Tibial nerve (tissue), 4 donors: ENCODE measurements around the gene PARD3B. TPM values are rescaled to one million over a fixed set of nuclear protein-coding genes. Genes with fewer than 3 reads are reported as not detected.
"Not testable (repeated sequence)": the region's sequence is repeated elsewhere in the genome, so short reads cannot be mapped to it uniquely, and the experiment has no call there.

Source experiments
- DNase-seq, 2 donors: peaks; one replicate each; pipeline ENCODE4 v3.0.0-alpha.2; 2019; ENCODE audit warnings: low spot score in 2 of 2
- H3K27ac ChIP-seq, 4 donors: fragments of 200-600 bp; sonication (generic) in 3 of 4; one replicate each; pipeline ENCODE4 v1.5.1; 2017 to 2019; ENCODE audit warnings: mild to moderate bottlenecking in 1 of 4
- H3K27me3 ChIP-seq, 2 donors: fragments of 200-600 bp; sonication (generic) in 1 of 2; one replicate each; pipeline versions ENCODE4 v1.5.1 to v1.6.0; 2017 to 2019
- H3K36me3 ChIP-seq, 3 donors: fragments of 200-600 bp; sonication (generic); one replicate each; pipeline ENCODE4 v1.5.1; 2018 to 2019
- H3K4me1 ChIP-seq, 4 donors: fragments of 200-600 bp; sonication (generic) in 3 of 4; one replicate each; pipeline ENCODE4 v1.5.1; 2017 to 2019
- H3K4me3 ChIP-seq, 4 donors: fragments of 200-600 bp; sonication (generic) in 3 of 4; one replicate each; pipeline ENCODE4 v1.5.1; 2017 to 2019; ENCODE audit warnings: mild to moderate bottlenecking in 1 of 4, moderate library complexity in 1 of 4
- H3K9me3 ChIP-seq, 4 donors: fragments of 200-600 bp; sonication (generic) in 3 of 4; one replicate each; pipeline ENCODE4 v1.5.1; 2017 to 2019
- CTCF ChIP-seq, 5 experiments: fragments of 200-600 bp in 3 of 5; fragments of 450-650 bp in 2 of 5; sonication (generic) in 3 of 5; IDR thresholded peaks; one replicate each; pipeline ENCODE4 v1.5.1; 2016 to 2019; ENCODE audit warnings: antibody characterized with exemption in 5 of 5, mild to moderate bottlenecking in 3 of 5, moderate library complexity in 2 of 5
- EP300 ChIP-seq, 2 donors: sonication (generic); formaldehyde crosslinking; IDR thresholded peaks; one replicate each; pipeline ENCODE4 v1.6.1; 2017; ENCODE audit warnings: antibody characterized with exemption in 2 of 2, mild to moderate bottlenecking in 1 of 2
- POLR2A ChIP-seq, 2 donors: fragments of 450-650 bp; IDR thresholded peaks; one replicate each; pipeline ENCODE4 v1.6.1; 2017; ENCODE audit warnings: antibody characterized with exemption in 2 of 2, mild to moderate bottlenecking in 2 of 2, moderate library complexity in 2 of 2
- WGBS, 2 donors: methylation state at CpG; one replicate each; pipeline ENCODE4 v1.1.5; 2018; 5-methylcytosine and 5-hydroxymethylcytosine counted together
- total RNA-seq, 4 donors: library from RNA; depleted of rRNA; stranded (reverse); fragments of >200 nt; gene quantifications; one replicate each; pipeline ENCODE4 v1.1.0, GENCODE V29; 2016

The PARD3B gene
- total RNA-seq, 4 donors from 2014 or later = 47.4 to 101 (median 64.8) TPM

- Histone ChIP-seq H3K27ac (no peak overlapping the region), H3K36me3 (no peaks in the 10 kb centered on the region), H3K4me1 (peaks cover 0 to 15% (median 0%) of the 10 kb centered on the region in 4 donors), H3K9me3 (no peaks in the 10 kb centered on the region), H3K4me3 (no peak overlapping the region), H3K27me3 (no peaks in the 10 kb centered on the region)
- TF ChIP-seq POLR2A (IDR thresholded peaks at IDR 0.05) = no peak
- no peak for TF ChIP-seq CTCF (IDR thresholded peaks at IDR 0.05)
- no peak for TF ChIP-seq EP300 (IDR thresholded peaks at IDR 0.05)
- WGBS, 2 donors = 31 to 50% methylated on average over 2 of the region's 2 CpGs
- no peak for DNase-seq
Measured at GRCh38 chr2:205484215-205484614, 938.9 kb downstream of the PARD3B start.

GRCh38 chr2:205484764-205485163, 939.5 kb downstream of the PARD3B start:
- H3K27ac ChIP-seq = no peak overlapping the region
- no peak overlapping the region for H3K4me3 ChIP-seq
- DNase-seq = no peak
- no peaks in the 10 kb centered on the region for H3K36me3 ChIP-seq
- H3K27me3 ChIP-seq = no peaks in the 10 kb centered on the region
- 58 to 65% methylated on average over 4 of the region's 4 CpGs for WGBS, 2 donors
- no peak for TF ChIP-seq CTCF (IDR thresholded peaks at IDR 0.05)
- no peak for TF ChIP-seq POLR2A (IDR thresholded peaks at IDR 0.05)
- no peak for TF ChIP-seq EP300 (IDR thresholded peaks at IDR 0.05)
- peaks cover 0 to 15% (median 0%) of the 10 kb centered on the region in 4 donors for H3K4me1 ChIP-seq
- H3K9me3 ChIP-seq = no peaks in the 10 kb centered on the region

GRCh38 chr2:205493528-205493927, 948.3 kb downstream of the PARD3B start:
- not testable (repeated sequence) for H3K4me3 ChIP-seq

GRCh38 chr2:205494537-205495235, 949.4 kb downstream of the PARD3B start:
- Histone ChIP-seq H3K4me1 (no peaks in the 10 kb centered on the region), H3K9me3 (peaks cover 0 to 5% (median 0%) of the 10 kb centered on the region in 4 donors), H3K27ac (no peak overlapping the region), H3K27me3 (no peaks in the 10 kb centered on the region), H3K36me3 (peaks cover 0 to 2% (median 0%) of the 10 kb centered on the region in 3 donors), H3K4me3 (no peak overlapping the region)
- TF ChIP-seq EP300 (IDR thresholded peaks at IDR 0.05) (no peak), POLR2A (IDR thresholded peaks at IDR 0.05) (no peak)
- no peak for DNase-seq
- WGBS, 2 donors = 84 to 88% methylated on average over 7 of the region's 7 CpGs

More at GRCh38 chr2:205493528-205493927, 948.3 kb downstream of the PARD3B start:
- H3K4me1 ChIP-seq, H3K9me3 ChIP-seq, H3K27ac ChIP-seq, H3K36me3 ChIP-seq, H3K27me3 ChIP-seq, DNase-seq: not testable (repeated sequence)
- WGBS, 2 donors = 94 to 99% methylated on average over 2 of the region's 2 CpGs

GRCh38 chr2:205495819-205496218, 950.5 kb downstream of the PARD3B start:
- H3K4me1 ChIP-seq = no peaks in the 10 kb centered on the region
- no peak for DNase-seq
- peaks cover 0 to 13% (median 0%) of the 10 kb centered on the region in 3 donors for H3K36me3 ChIP-seq
- no peak overlapping the region for H3K4me3 ChIP-seq
- H3K27me3 ChIP-seq = no peaks in the 10 kb centered on the region
- H3K27ac ChIP-seq = no peak overlapping the region
- WGBS, 2 donors = 51 to 65% methylated on average over 1 of the region's 1 CpG
- no peak for TF ChIP-seq POLR2A (IDR thresholded peaks at IDR 0.05)
- no peak for TF ChIP-seq EP300 (IDR thresholded peaks at IDR 0.05)
- TF ChIP-seq CTCF (IDR thresholded peaks at IDR 0.05) = no peak
- H3K9me3 ChIP-seq = peaks cover 0 to 5% (median 0%) of the 10 kb centered on the region in 4 donors

GRCh38 chr2:205496370-205496769, 951.1 kb downstream of the PARD3B start:
- Histone ChIP-seq H3K4me3 (no peak overlapping the region), H3K4me1 (no peaks in the 10 kb centered on the region), H3K27ac (no peak overlapping the region), H3K36me3 (peaks cover 0 to 19% (median 0%) of the 10 kb centered on the region in 3 donors), H3K9me3 (peaks cover 0 to 3% (median 0%) of the 10 kb centered on the region in 4 donors), H3K27me3 (no peaks in the 10 kb centered on the region)
- WGBS, 2 donors = 84 to 88% methylated on average over 1 of the region's 1 CpG
- no peak for DNase-seq
- TF ChIP-seq POLR2A (IDR thresholded peaks at IDR 0.05) (no peak), CTCF (IDR thresholded peaks at IDR 0.05) (no peak), EP300 (IDR thresholded peaks at IDR 0.05) (no peak)
